ENCODE results near the gene GAL3ST3. TPM values are rescaled to one million over a fixed set of nuclear protein-coding genes. Genes with fewer than 3 reads are reported as not detected.

The GAL3ST3 gene
- total and polyA plus RNA-seq, 2 of the 8 experiments (the other 6 are each of a cell fraction or from before 2014, with no cell fraction given) = 21.1 to 21.4 TPM

DNA sequence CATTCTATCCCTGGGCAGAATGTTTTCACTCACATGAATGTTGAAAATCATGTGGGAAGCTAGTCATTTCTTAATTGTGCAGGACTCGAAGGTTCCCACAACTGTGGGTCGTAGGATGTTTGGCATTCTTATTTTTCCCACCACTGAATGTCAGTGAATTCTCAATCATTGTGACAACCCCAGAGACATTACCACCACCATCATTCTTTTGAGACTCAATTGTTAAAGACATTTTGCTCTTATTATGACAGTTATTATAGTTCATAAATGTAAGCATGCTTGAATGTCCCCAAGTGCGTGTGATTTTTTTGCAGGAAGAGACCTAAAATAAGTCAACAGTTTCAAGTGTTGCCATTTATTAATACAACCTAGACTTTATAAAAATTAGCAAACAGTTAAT lies 40.1 kb upstream of the GAL3ST3 start:
- H4K8ac ChIP-seq (ENCODE audit: extremely low read depth, insufficient read depth, low read length) = no peak overlapping the region
- ChIA-PET CTCF (ENCODE audit: partially characterized antibody) (interaction anchor here (1.3 to 2.8 kb wide), 3 partner anchors 11 to 45 kb away, joined by 3 to 9 read pairs (median 5); no protein-coding TSS in a partner anchor), POLR2A (ENCODE audit: partially characterized antibody) (interaction anchor here (0.8 kb wide), 1 partner anchor 48 kb away, joined by 3 read pairs; no protein-coding TSS in a partner anchor)
- H4K5ac ChIP-seq (ENCODE audit: insufficient read length, low read depth, low read length) = no peak overlapping the region
- WGBS, 2 experiments (ENCODE audit: extremely low coverage in 1 of 2, insufficient coverage in 1 of 2, insufficient read length in 1 of 2, insufficient replicate concordance in 2 of 2, low coverage in 1 of 2, low lambda C conversion rate in 2 of 2, missing lambda C conversion rate in 1 of 2) = 91% methylated on average over 3 of the region's 3 CpGs; no CpG with 5 or more reads in 1 of the 2 experiments
- no peak overlapping the region for H3K9ac ChIP-seq (replicated peaks in 1 of 4; ENCODE audit: extremely low read depth in 1 of 4, low read depth in 3 of 4, low read length in 3 of 4)
- H3K56ac ChIP-seq (replicated peaks; ENCODE audit: insufficient read length, low read depth, low read length) = no peak overlapping the region
- FAIRE-seq (no peak), DNase-seq (ENCODE audit: low read depth in 1 of 2, low spot score in 2 of 2) (no peak)
- no peak overlapping the region for H2BK12ac ChIP-seq (ENCODE audit: low read depth, low read length)
- H3K14ac ChIP-seq (ENCODE audit: insufficient read length) = no peak overlapping the region
- H3K4me2 ChIP-seq (ENCODE audit: insufficient read depth in 1 of 2, low read depth in 2 of 2, low read length in 2 of 2) = no peak overlapping the region
- no peak overlapping the region for H2AK5ac ChIP-seq (ENCODE audit: low read depth, low read length)
- H3K79me1 ChIP-seq (ENCODE audit: low read depth, low read length) = peaks cover 3% of the 10 kb centered on the region; the same call in 1 of the 2 replicates
- H3K23ac ChIP-seq (ENCODE audit: insufficient read length) = no peak overlapping the region
- H2BK120ac ChIP-seq (replicated peaks; ENCODE audit: low read depth, low read length) = no peak overlapping the region
- no peaks in the 10 kb centered on the region for H3K36me3 ChIP-seq (ENCODE audit: control insufficient read depth in 2 of 4, insufficient read depth in 4 of 4, low read length in 3 of 4)
- H3K18ac ChIP-seq (ENCODE audit: extremely low read depth, low read length) = no peak overlapping the region
- H2AFZ ChIP-seq (ENCODE audit: low read length) = no peak overlapping the region
- H2BK20ac ChIP-seq (ENCODE audit: low read length) = no peak overlapping the region
- H2BK5ac ChIP-seq (ENCODE audit: low read depth, low read length) = no peak overlapping the region
- peaks cover 0 to 3% (median under 1%) of the 10 kb centered on the region in 4 experiments; a peak in 1 of 7 replicates for H3K4me1 ChIP-seq (replicated peaks in 1 of 4; ENCODE audit: control insufficient read depth in 3 of 4, insufficient read depth in 4 of 4, low read length in 3 of 4)
- H3K23me2 ChIP-seq (ENCODE audit: low read depth, low read length) = no peaks in the 10 kb centered on the region; the same call in 1 of the 2 replicates
- H3K27me3 ChIP-seq (replicated peaks in 1 of 4; ENCODE audit: control insufficient read depth in 3 of 4, extremely low read depth in 1 of 4, insufficient read depth in 3 of 4, low read length in 3 of 4) = no peaks in the 10 kb centered on the region
- H2BK15ac ChIP-seq (ENCODE audit: low read length) = no peak overlapping the region
- no peaks in the 10 kb centered on the region for H4K20me1 ChIP-seq (replicated peaks in 1 of 2; ENCODE audit: control insufficient read depth in 1 of 2, insufficient read depth in 2 of 2, low read length in 2 of 2)
- H3K27ac ChIP-seq (ENCODE audit: low read depth, low read length) = no peak overlapping the region
- H3K4me3 ChIP-seq (ENCODE audit: extremely low read depth in 1 of 4, insufficient read depth in 2 of 4, low read depth in 3 of 4, low read length in 4 of 4) = no peak overlapping the region
- no peak overlapping the region for H3K4ac ChIP-seq (replicated peaks; ENCODE audit: insufficient read length, low read depth, low read length)
- H4K91ac ChIP-seq (replicated peaks; ENCODE audit: insufficient read length, low read length) = no peak overlapping the region
- no peaks in the 10 kb centered on the region; a peak in 1 of 4 replicates for H3K79me2 ChIP-seq (ENCODE audit: control insufficient read depth in 1 of 2, insufficient read depth in 2 of 2, low read length in 2 of 2)
- no peaks in the 10 kb centered on the region for H3K9me3 ChIP-seq (ENCODE audit: insufficient read depth in 2 of 2, low read depth in 1 of 2, low read length in 1 of 2)
- TF ChIP-seq ASH2L (IDR thresholded peaks at IDR 0.05; ENCODE audit: low read length) (no peak), CHD2 (IDR thresholded peaks at IDR 0.05; ENCODE audit: low read length) (no peak), JUND (IDR thresholded peaks at IDR 0.05; ENCODE audit: low read length) (no peak), TCF12 (IDR thresholded peaks at IDR 0.05; ENCODE audit: low read depth, low read length) (no peak), USF2 (IDR thresholded peaks at IDR 0.05; ENCODE audit: low read length) (no peak), BCL11A (IDR thresholded peaks at IDR 0.05; ENCODE audit: low read depth in 2 of 2, low read length in 2 of 2) (no peak), SIRT6 (IDR thresholded peaks at IDR 0.05; ENCODE audit: low read length) (no peak), SRF (IDR thresholded peaks at IDR 0.05; ENCODE audit: low read depth, low read length) (no peak), NANOG (IDR thresholded peaks at IDR 0.05; ENCODE audit: insufficient read depth, low read depth, low read length, poor library complexity, severe bottlenecking) (no peak), SP4 (IDR thresholded peaks at IDR 0.05; ENCODE audit: low read length) (no peak), YY1 (IDR thresholded peaks at IDR 0.05; ENCODE audit: low read depth, low read length) (no peak)
- TF ChIP-seq, protein P1, sequence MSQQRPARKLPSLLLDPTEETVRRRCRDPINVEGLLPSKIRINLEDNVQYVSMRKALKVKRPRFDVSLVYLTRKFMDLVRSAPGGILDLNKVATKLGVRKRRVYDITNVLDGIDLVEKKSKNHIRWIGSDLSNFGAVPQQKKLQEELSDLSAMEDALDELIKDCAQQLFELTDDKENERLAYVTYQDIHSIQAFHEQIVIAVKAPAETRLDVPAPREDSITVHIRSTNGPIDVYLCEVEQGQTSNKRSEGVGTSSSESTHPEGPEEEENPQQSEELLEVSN (IDR thresholded peaks at IDR 0.05) = no peak
- TF ChIP-seq, protein P2, sequence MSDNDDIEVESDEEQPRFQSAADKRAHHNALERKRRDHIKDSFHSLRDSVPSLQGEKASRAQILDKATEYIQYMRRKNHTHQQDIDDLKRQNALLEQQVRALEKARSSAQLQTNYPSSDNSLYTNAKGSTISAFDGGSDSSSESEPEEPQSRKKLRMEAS (IDR thresholded peaks at IDR 0.05) = no peak

Data from H1 (cell line).